ENCODE measurements around the gene TRPC3. TPM values are rescaled to one million over a fixed set of nuclear protein-coding genes. Genes with fewer than 3 reads are reported as not detected.

Gene TRPC3
- total RNA-seq, 1 donor from 2014 or later: 0.98 TPM

Other genes starting within 250 kb of the TRPC3 start
- gene SMIM43, start 186.9 kb downstream of the TRPC3 start, total RNA-seq: 3.7 TPM
- 24.1 TPM for gene EXOSC9, start 150.7 kb downstream of the TRPC3 start, total RNA-seq
- gene CCNA2, start 128.2 kb downstream of the TRPC3 start, total RNA-seq: 3.2 TPM
- gene BBS7, start 81.6 kb downstream of the TRPC3 start, total RNA-seq: 24.1 TPM
- gene BLTP1, start 200.3 kb upstream of the TRPC3 start, total RNA-seq: 134 TPM

Data from sciatic nerve (tissue), 1 donor.